Measurements from ENCODE around the gene TSPAN11. TPM values are rescaled to one million over a fixed set of nuclear protein-coding genes. Genes with fewer than 3 reads are reported as not detected.

TSPAN11 gene
- total and polyA plus RNA-seq, 4 donors: 1.4 to 12.1 (median 3.9) TPM

DNA sequence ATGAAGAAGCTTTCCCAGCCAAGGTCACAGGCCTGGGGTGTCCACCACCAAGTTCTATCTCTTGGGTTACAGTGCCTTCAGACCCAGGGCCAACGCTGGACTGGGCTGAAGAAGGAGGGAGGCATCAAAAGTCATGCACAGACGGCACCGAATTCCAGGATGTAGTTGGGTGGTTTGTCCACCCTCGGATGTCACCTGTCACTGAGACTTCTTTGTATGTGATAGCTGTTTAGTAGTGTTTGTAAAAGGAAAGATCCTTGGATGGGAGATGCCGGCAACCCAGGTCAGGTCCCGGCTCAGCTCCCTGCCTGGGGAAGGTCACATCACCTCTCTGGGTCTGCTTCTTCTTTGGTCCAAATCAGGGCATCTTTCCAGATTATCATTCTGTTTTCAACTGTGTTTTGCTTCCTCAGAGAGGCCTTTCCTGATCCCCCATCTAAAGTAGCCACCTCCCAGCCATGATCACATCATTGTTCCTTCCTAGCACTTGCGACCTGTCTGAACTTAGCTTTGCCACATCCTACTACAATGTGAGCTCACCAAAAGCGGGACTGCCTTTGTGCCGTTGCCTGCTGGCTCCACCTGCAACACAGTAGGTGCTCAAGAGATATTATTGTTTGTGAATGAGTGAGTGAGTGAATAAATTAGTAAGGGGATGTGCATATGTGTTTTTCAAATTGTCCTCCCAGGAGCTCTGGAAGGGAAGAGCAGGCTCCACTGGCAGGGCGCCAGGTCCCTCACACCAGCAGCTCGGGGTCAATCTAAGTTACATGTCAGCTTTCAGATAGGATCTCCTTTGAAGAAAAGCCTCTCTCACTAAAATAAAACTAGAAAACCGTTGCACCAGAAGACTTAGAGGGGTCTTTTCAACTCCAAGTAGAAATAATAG lies 2.1 kb downstream of the TSPAN11 start:
- no peak overlapping the region for H3K9ac ChIP-seq (ENCODE audit: insufficient read depth in 1 of 2, low read length in 2 of 2)
- no peaks in the 10 kb centered on the region for H3K9me3 ChIP-seq (ENCODE audit: control insufficient read depth in 4 of 4, insufficient read depth in 3 of 4, low read length in 3 of 4)
- TF ChIP-seq, protein P1, sequence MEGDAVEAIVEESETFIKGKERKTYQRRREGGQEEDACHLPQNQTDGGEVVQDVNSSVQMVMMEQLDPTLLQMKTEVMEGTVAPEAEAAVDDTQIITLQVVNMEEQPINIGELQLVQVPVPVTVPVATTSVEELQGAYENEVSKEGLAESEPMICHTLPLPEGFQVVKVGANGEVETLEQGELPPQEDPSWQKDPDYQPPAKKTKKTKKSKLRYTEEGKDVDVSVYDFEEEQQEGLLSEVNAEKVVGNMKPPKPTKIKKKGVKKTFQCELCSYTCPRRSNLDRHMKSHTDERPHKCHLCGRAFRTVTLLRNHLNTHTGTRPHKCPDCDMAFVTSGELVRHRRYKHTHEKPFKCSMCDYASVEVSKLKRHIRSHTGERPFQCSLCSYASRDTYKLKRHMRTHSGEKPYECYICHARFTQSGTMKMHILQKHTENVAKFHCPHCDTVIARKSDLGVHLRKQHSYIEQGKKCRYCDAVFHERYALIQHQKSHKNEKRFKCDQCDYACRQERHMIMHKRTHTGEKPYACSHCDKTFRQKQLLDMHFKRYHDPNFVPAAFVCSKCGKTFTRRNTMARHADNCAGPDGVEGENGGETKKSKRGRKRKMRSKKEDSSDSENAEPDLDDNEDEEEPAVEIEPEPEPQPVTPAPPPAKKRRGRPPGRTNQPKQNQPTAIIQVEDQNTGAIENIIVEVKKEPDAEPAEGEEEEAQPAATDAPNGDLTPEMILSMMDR (IDR thresholded peaks at IDR 0.05; ENCODE audit: control extremely low read depth, extremely low read depth): no peak
- ATAC-seq (ENCODE audit: insufficient read depth, low FRiP score) (no peak), DNase-seq (peak; percentile 49 to 64 (median 56))
- no peaks in the 10 kb centered on the region for H3K27me3 ChIP-seq (ENCODE audit: control insufficient read depth in 3 of 3, insufficient read depth in 3 of 3, low read length in 2 of 3)
- no peak overlapping the region for H3K27ac ChIP-seq (ENCODE audit: low read depth in 1 of 2, low read length in 1 of 2)
- no peak overlapping the region for H3K4me3 ChIP-seq
- H3K4me1 ChIP-seq (ENCODE audit: control insufficient read depth in 5 of 5, insufficient read depth in 5 of 5, low read length in 5 of 5): peaks cover 0 to 33% (median 7%) of the 10 kb centered on the region in 5 donors
- no peaks in the 10 kb centered on the region for H3K36me3 ChIP-seq (ENCODE audit: control insufficient read depth in 4 of 4, insufficient read depth in 4 of 4, low read length in 4 of 4)
- WGBS, 2 donors: 69 to 83% methylated on average over 12 of the region's 12 CpGs

DNA sequence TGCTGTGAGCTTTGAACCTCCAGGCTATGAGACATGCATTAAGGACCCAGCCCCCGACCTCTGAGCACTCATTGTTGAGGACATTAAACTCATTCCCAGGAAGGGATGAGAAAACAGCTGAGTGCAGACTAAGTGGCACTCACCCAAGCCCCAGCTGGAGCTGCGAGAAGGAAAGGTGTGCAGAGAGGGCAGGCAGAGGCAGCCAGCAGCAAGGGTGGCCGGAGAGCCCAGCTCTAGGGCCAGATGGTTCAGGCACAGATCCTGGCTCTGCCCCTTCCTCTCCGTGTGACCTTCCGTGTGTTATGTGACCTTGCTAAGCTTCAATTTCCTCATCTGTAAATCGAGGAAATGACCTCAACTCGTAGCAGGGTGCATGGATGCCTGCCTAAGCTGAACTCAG lies 3.7 kb downstream of the TSPAN11 start:
- no peaks in the 10 kb centered on the region for H3K27me3 ChIP-seq (ENCODE audit: control insufficient read depth in 3 of 3, insufficient read depth in 3 of 3, low read length in 2 of 3)
- no peak for ATAC-seq (ENCODE audit: insufficient read depth, low FRiP score)
- peaks cover 0 to 6% (median 0%) of the 10 kb centered on the region in 4 donors for H3K9me3 ChIP-seq (ENCODE audit: control insufficient read depth in 4 of 4, insufficient read depth in 3 of 4, low read length in 3 of 4)
- DNase-seq: peak in 1 of 3 donors; percentile 60
- peak overlapping the region in 1 of 2 donors; percentile 26 for H3K27ac ChIP-seq (ENCODE audit: low read depth in 1 of 2, low read length in 1 of 2)
- H3K9ac ChIP-seq (ENCODE audit: insufficient read depth in 1 of 2, low read length in 2 of 2): no peak overlapping the region
- peaks cover 0 to 33% (median 7%) of the 10 kb centered on the region in 5 donors for H3K4me1 ChIP-seq (ENCODE audit: control insufficient read depth in 5 of 5, insufficient read depth in 5 of 5, low read length in 5 of 5)
- no peaks in the 10 kb centered on the region for H3K36me3 ChIP-seq (ENCODE audit: control insufficient read depth in 4 of 4, insufficient read depth in 4 of 4, low read length in 4 of 4)
- TF ChIP-seq, protein P1 (IDR thresholded peaks at IDR 0.05; ENCODE audit: control extremely low read depth, extremely low read depth): no peak
- WGBS, 2 donors: 51 to 71% methylated on average over 7 of the region's 7 CpGs
- H3K4me3 ChIP-seq: no peak overlapping the region

DNA sequence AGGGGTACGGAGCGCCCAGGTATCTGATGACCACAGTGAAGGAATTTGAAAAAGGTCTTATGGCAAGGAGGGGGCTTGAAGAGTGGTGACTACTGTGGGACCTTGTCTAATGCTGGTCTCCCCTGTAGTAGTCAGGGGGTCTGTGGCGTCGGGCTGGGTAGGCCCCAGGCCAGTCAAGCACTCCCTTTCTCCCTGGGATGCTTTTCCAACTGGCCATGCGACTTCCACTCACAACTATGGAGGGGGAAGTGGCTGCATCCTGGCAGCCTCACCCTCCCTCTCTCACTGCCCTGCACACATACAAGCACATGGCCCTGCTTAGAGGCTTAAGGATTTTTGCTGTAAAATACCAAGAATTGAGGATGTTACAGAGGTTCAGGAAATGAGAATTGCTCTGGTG lies 4.1 kb downstream of the TSPAN11 start:
- no peaks in the 10 kb centered on the region for H3K27me3 ChIP-seq (ENCODE audit: control insufficient read depth in 3 of 3, insufficient read depth in 3 of 3, low read length in 2 of 3)
- no peak overlapping the region for H3K9ac ChIP-seq (ENCODE audit: insufficient read depth in 1 of 2, low read length in 2 of 2)
- H3K36me3 ChIP-seq (ENCODE audit: control insufficient read depth in 4 of 4, insufficient read depth in 4 of 4, low read length in 4 of 4): no peaks in the 10 kb centered on the region
- DNase-seq: peak in 2 of 3 donors; percentile 38 to 44
- TF ChIP-seq, protein P1 (IDR thresholded peaks at IDR 0.05; ENCODE audit: control extremely low read depth, extremely low read depth): no peak
- H3K9me3 ChIP-seq (ENCODE audit: control insufficient read depth in 4 of 4, insufficient read depth in 3 of 4, low read length in 3 of 4): peaks cover 0 to 6% (median 0%) of the 10 kb centered on the region in 4 donors
- H3K4me3 ChIP-seq: no peak overlapping the region
- peak overlapping the region in 1 of 2 donors; percentile 26 for H3K27ac ChIP-seq (ENCODE audit: low read depth in 1 of 2, low read length in 1 of 2)
- H3K4me1 ChIP-seq (ENCODE audit: control insufficient read depth in 5 of 5, insufficient read depth in 5 of 5, low read length in 5 of 5): peaks cover 0 to 33% (median 7%) of the 10 kb centered on the region in 5 donors
- 66 to 82% methylated on average over 5 of the region's 5 CpGs for WGBS, 2 donors
- ATAC-seq (ENCODE audit: insufficient read depth, low FRiP score): no peak

All from lung (tissue), 12 donors.